Measurements from ENCODE around the gene TMEM187.

TMEM187 gene

GRCh38 chrX:154000051-154000450, 27.5 kb downstream of the TMEM187 start:
- no peak for DNase-seq (ENCODE audit: low read depth in 2 of 2)

- DNase-seq (ENCODE audit: low read depth in 2 of 2), result no peak
Observed at GRCh38 chrX:154002215-154002719, 29.7 kb downstream of the TMEM187 start.

- no peak for DNase-seq (ENCODE audit: low read depth in 2 of 2)
Observed at GRCh38 chrX:154004315-154004714, 31.8 kb downstream of the TMEM187 start.

GRCh38 chrX:154006947-154007346, 34.4 kb downstream of the TMEM187 start:
- DNase-seq (ENCODE audit: low read depth in 2 of 2), result no peak

- DNase-seq (ENCODE audit: low read depth in 2 of 2), result no peak
Observed at GRCh38 chrX:154008521-154008920, 36.0 kb downstream of the TMEM187 start.

- no peak for DNase-seq (ENCODE audit: low read depth in 2 of 2)
Observed at GRCh38 chrX:154010330-154011087, 38.0 kb downstream of the TMEM187 start.

- DNase-seq (ENCODE audit: low read depth in 2 of 2), result no peak
Observed at GRCh38 chrX:154011376-154012335, 39.1 kb downstream of the TMEM187 start.

GRCh38 chrX:154012336-154012991, 39.9 kb downstream of the TMEM187 start:
- no peak for DNase-seq (ENCODE audit: low read depth in 2 of 2)

- no peak for DNase-seq (ENCODE audit: low read depth in 2 of 2)
Observed at GRCh38 chrX:154013001-154013421, 40.5 kb downstream of the TMEM187 start.

- DNase-seq (ENCODE audit: low read depth in 2 of 2), result no peak
Observed at GRCh38 chrX:154013614-154014360, 41.2 kb downstream of the TMEM187 start.

- no peak for DNase-seq (ENCODE audit: low read depth in 2 of 2)
Observed at GRCh38 chrX:154014429-154015380, 42.2 kb downstream of the TMEM187 start.

- no peak for DNase-seq (ENCODE audit: low read depth in 2 of 2)
Observed at GRCh38 chrX:154015581-154016264, 43.2 kb downstream of the TMEM187 start.

- DNase-seq (ENCODE audit: low read depth in 2 of 2), result no peak
Observed at GRCh38 chrX:154016366-154017076, 44.0 kb downstream of the TMEM187 start.

- no peak for DNase-seq (ENCODE audit: low read depth in 2 of 2)
Observed at GRCh38 chrX:154017766-154018517, 45.4 kb downstream of the TMEM187 start.

GRCh38 chrX:154018518-154019060, 46.0 kb downstream of the TMEM187 start:
- DNase-seq (ENCODE audit: low read depth in 2 of 2), result no peak

GRCh38 chrX:154019061-154019621, 46.6 kb downstream of the TMEM187 start:
- no peak for DNase-seq (ENCODE audit: low read depth in 2 of 2)

All from stimulated activated CD8-positive, alpha-beta memory T cell treated with anti-CD3 and anti-CD28 coated beads, Interleukin-7, amount 100 ng/mL, for 1 hour (primary cell).